HEK293T (cell line): ENCODE data around the gene ZNF365.
A peak's percentile ranks its signal among the peaks of the same experiment; 100 is the strongest.

Experiments used
- CTCF ChIA-PET: fragments of 350-600 bp; formaldehyde crosslinking; extraction: SDS; loops from one replicate; lab custom pipeline; 2021; ENCODE audit warnings: antibody characterized with exemption, inconsistent platforms; lab: Yijun Ruan, JAX
- POLR2A ChIA-PET: fragments of 350-600 bp; formaldehyde crosslinking; extraction: SDS; loops from one replicate; lab custom pipeline; 2020; ENCODE audit warnings: antibody characterized with exemption, inconsistent platforms; lab: Yijun Ruan, JAX
- DNase-seq: peaks from one replicate; pipeline ENCODE4 v3.0.0; 2012; ENCODE audit warnings: mixed read lengths; ENCODE audit errors: extremely low spot score
- ARNT ChIP-seq: fragments of 450-650 bp; IDR thresholded peaks from 2 replicates; pipeline ENCODE4 v1.6.1; 2017; ENCODE audit warnings: mild to moderate bottlenecking
- BHLHE40 ChIP-seq: fragments of 450-650 bp; IDR thresholded peaks from 2 replicates; pipeline ENCODE4 v1.6.1; 2016; ENCODE audit warnings: mild to moderate bottlenecking, moderate library complexity, borderline replicate concordance
- CTBP1 ChIP-seq: fragments of 450-650 bp; IDR thresholded peaks from 2 replicates; pipeline ENCODE4 v1.6.1; 2016; ENCODE audit warnings: borderline replicate concordance
- ELF4 ChIP-seq: fragments of 450-650 bp; IDR thresholded peaks from 2 replicates; pipeline ENCODE4 v1.6.1; 2017; ENCODE audit warnings: antibody characterized with exemption
- FOXA1 ChIP-seq: fragments of 450-650 bp; IDR thresholded peaks from 2 replicates; pipeline ENCODE4 v1.6.1; 2016; ENCODE audit warnings: mild to moderate bottlenecking
- FOXK2 ChIP-seq: fragments of 450-650 bp; IDR thresholded peaks from 2 replicates; pipeline ENCODE4 v1.6.1; 2016; ENCODE audit warnings: mild to moderate bottlenecking
- FOXM1 ChIP-seq: fragments of 450-650 bp; IDR thresholded peaks from 2 replicates; pipeline ENCODE4 v1.6.1; 2017; ENCODE audit warnings: mild to moderate bottlenecking, borderline replicate concordance
- HDGF ChIP-seq: fragments of 450-650 bp; IDR thresholded peaks from 2 replicates; pipeline ENCODE4 v1.6.1; 2017; ENCODE audit warnings: antibody characterized with exemption, borderline replicate concordance
- L3MBTL2 ChIP-seq: fragments of 450-650 bp; conservative IDR thresholded peaks from 2 replicates; pipeline ENCODE4 v1.6.1; 2016; ENCODE audit warnings: mild to moderate bottlenecking
- LEF1 ChIP-seq: fragments of 450-650 bp; IDR thresholded peaks from 2 replicates; pipeline ENCODE4 v1.6.1; 2017; ENCODE audit warnings: mild to moderate bottlenecking, borderline replicate concordance
- NFRKB ChIP-seq: fragments of 450-650 bp; IDR thresholded peaks from 2 replicates; pipeline ENCODE4 v1.6.1; 2016; ENCODE audit warnings: mild to moderate bottlenecking, moderate library complexity
- PKNOX1 ChIP-seq: fragments of 450-650 bp; IDR thresholded peaks from 2 replicates; pipeline ENCODE4 v1.6.1; 2016
- SP1 ChIP-seq: fragments of 450-650 bp; IDR thresholded peaks from 2 replicates; pipeline ENCODE4 v1.6.1; 2017
- SUZ12 ChIP-seq: fragments of 450-650 bp; IDR thresholded peaks from 2 replicates; pipeline ENCODE4 v1.6.1; 2016; ENCODE audit warnings: mild to moderate bottlenecking
- TARDBP ChIP-seq: fragments of 450-650 bp; IDR thresholded peaks from 2 replicates; pipeline ENCODE4 v1.6.1; 2016
- ZNF384 ChIP-seq: fragments of 450-650 bp; IDR thresholded peaks from 2 replicates; pipeline ENCODE4 v1.6.1; 2016

ZNF365 gene

GRCh38 chr10:62373995-62374861, at the start of gene ZNF365:
TSS of gene ZNF365 (plus strand) at chr10:62374369. CDS start at chr10:62376194, 1,825 bp downstream.
- POLR2A ChIA-PET, result no interaction called here
- TF ChIP-seq PKNOX1, result 0 out of 2 replicates have a peak, but pooled peaks have one; percentile 11
- TF ChIP-seq TARDBP, result no peak
- TF ChIP-seq L3MBTL2, result peak; percentile 53; the same call in 1 of the 2 replicates
- CTCF ChIA-PET, result no interaction called here
- peak; percentile 67 for DNase-seq

GRCh38 chr10:62326176-62326575, 48.0 kb upstream of the ZNF365 start:
- TF ChIP-seq BHLHE40 (no peak), TARDBP (no peak), PKNOX1 (no peak), FOXK2 (no peak), LEF1 (no peak), SUZ12 (no peak), FOXM1 (no peak), HDGF (no peak), ELF4 (no peak), CTBP1 (no peak), ZNF384 (no peak), L3MBTL2 (no peak), SP1 (no peak), FOXA1 (no peak), ARNT (no peak), NFRKB (no peak)
- POLR2A ChIA-PET, result no interaction called here
- DNase-seq, result no peak
- CTCF ChIA-PET, result no interaction called here

GRCh38 chr10:62327885-62328284, 46.3 kb upstream of the ZNF365 start:
- ChIA-PET POLR2A (no interaction called here), CTCF (no interaction called here)
- TF ChIP-seq SP1, result no peak
- TF ChIP-seq ZNF384, result no peak
- no peak for TF ChIP-seq ELF4
- no peak for TF ChIP-seq CTBP1
- no peak for TF ChIP-seq ARNT
- TF ChIP-seq BHLHE40, result no peak
- no peak for TF ChIP-seq FOXM1
- no peak for TF ChIP-seq HDGF
- no peak for TF ChIP-seq TARDBP
- no peak for TF ChIP-seq PKNOX1
- no peak for TF ChIP-seq LEF1
- TF ChIP-seq FOXK2, result no peak
- TF ChIP-seq FOXA1, result no peak
- TF ChIP-seq NFRKB, result no peak
- TF ChIP-seq SUZ12, result no peak
- no peak for DNase-seq

- ChIA-PET POLR2A (no interaction called here), CTCF (no interaction called here)
- TF ChIP-seq ELF4, result no peak
- no peak for TF ChIP-seq PKNOX1
- TF ChIP-seq SUZ12, result no peak
- no peak for TF ChIP-seq ZNF384
- no peak for TF ChIP-seq FOXM1
- TF ChIP-seq CTBP1, result no peak
- TF ChIP-seq LEF1, result no peak
- no peak for TF ChIP-seq HDGF
- TF ChIP-seq FOXA1, result no peak
- DNase-seq, result no peak
Observed at GRCh38 chr10:62330213-62330612, 44.0 kb upstream of the ZNF365 start.

- CTCF ChIA-PET, result no interaction called here
Observed at GRCh38 chr10:62332406-62332805, 41.8 kb upstream of the ZNF365 start.

More at GRCh38 chr10:62332406-62332805, 41.8 kb upstream of the ZNF365 start:
- no peak for DNase-seq
- POLR2A ChIA-PET, result no interaction called here
- TF ChIP-seq FOXM1 (no peak), LEF1 (no peak), CTBP1 (no peak), ARNT (no peak), PKNOX1 (no peak), BHLHE40 (no peak), NFRKB (no peak), SUZ12 (no peak), L3MBTL2 (no peak), ZNF384 (no peak), FOXK2 (no peak), ELF4 (no peak), FOXA1 (no peak), TARDBP (no peak), SP1 (no peak)
